Kidney (tissue), 14 donors: ENCODE data around the gene TLE1. TPM values are rescaled to one million over a fixed set of nuclear protein-coding genes. Genes with fewer than 3 reads are reported as not detected.

Experiments
- DNase-seq, 5 donors: peaks; one replicate each; pipeline ENCODE4 v3.0.0-alpha.2; 2013 to 2020
- FAIRE-seq: peaks from 2 replicates; lab custom pipeline; 2012; peaks lifted over from hg19 to GRCh38; lab: Jason Lieb, UNC
- H3K27ac ChIP-seq, 2 donors: one replicate each; pipeline ENCODE4 v1.7.0; 2013; ENCODE audit warnings: low read depth in 2 of 2, low read length in 2 of 2, inconsistent platforms in 1 of 2
- H3K27me3 ChIP-seq: one replicate; pipeline ENCODE4 v1.7.1; 2013; ENCODE audit warnings: low read length, inconsistent platforms; ENCODE audit not compliant: control insufficient read depth, insufficient read depth
- H3K36me3 ChIP-seq, 3 donors: one replicate each; pipeline versions ENCODE4 v1.7.0 to v1.7.1; 2013; ENCODE audit warnings: low read length in 3 of 3, control low read depth in 1 of 3, inconsistent platforms in 1 of 3; ENCODE audit not compliant: insufficient read depth in 3 of 3, control insufficient read depth in 2 of 3
- H3K4me1 ChIP-seq, 3 donors: one replicate each; pipeline versions ENCODE4 v1.7.0 to v1.7.1; 2013; ENCODE audit warnings: low read length in 3 of 3, inconsistent platforms in 1 of 3, low read depth in 1 of 3; ENCODE audit not compliant: control insufficient read depth in 2 of 3, insufficient read depth in 2 of 3
- H3K4me3 ChIP-seq, 3 donors: one replicate each; pipeline versions ENCODE4 v1.7.0 to v1.8.1; 2013; ENCODE audit warnings: low read length in 3 of 3, control low read depth in 1 of 3, inconsistent platforms in 1 of 3
- H3K9ac ChIP-seq, 3 donors: one replicate each; pipeline versions ENCODE4 v1.7.0 to v1.7.1; 2013; ENCODE audit warnings: low read length in 3 of 3, control low read depth in 1 of 3, inconsistent platforms in 1 of 3
- H3K9me3 ChIP-seq, 3 donors: one replicate each; pipeline versions ENCODE4 v1.7.0 to v1.7.1; 2013; ENCODE audit warnings: low read length in 3 of 3, control low read depth in 1 of 3, inconsistent platforms in 1 of 3; ENCODE audit not compliant: control insufficient read depth in 2 of 3, insufficient read depth in 1 of 3
- intact Hi-C: fragments of 100-400 bp; cut with DNase I; formaldehyde crosslinking; loops from one replicate; pipeline ENCODE4 v1.11.1; 2022
- polyA plus RNA-seq: library from polyadenylated mRNA; stranded (reverse); fragments of 350-450 nt; fragmentation: Illumina TruSeq; extraction: RNeasy Lipid Tissue Mini Kit (QIAGEN cat#74804); gene quantifications from one replicate; pipeline ENCODE4 v1.2.3, GENCODE V29; 2014; ENCODE audit warnings: low read depth, low replicate concordance; ENCODE audit not compliant: insufficient read depth
- total RNA-seq: library from RNA; stranded (reverse); fragmentation: NEBNext Ultra II Directional; extraction: Animal tissue kit (Norgen Biotek cat#: 25700); gene quantifications from one replicate; pipeline ENCODE4 v1.2.1, GENCODE V29; 2021
- TF ChIP-seq, protein P1 (sequence below): IDR thresholded peaks from 3 replicates; pipeline ENCODE4 v1.5.1; 2012; ENCODE audit warnings: mild to moderate bottlenecking, moderate library complexity, borderline replicate concordance; ENCODE audit not compliant: insufficient read depth; ENCODE audit errors: extremely low read depth
- donor health status: control.
- donor health status: control.
- donor health status: control.
- donor health status: control.
- donor health status: control.
- donor health status: DM: yes; HTN: yes; CAD: no.
- donor health status: Normal renal cell carcinoma (clear cell type).

TLE1 gene
- total and polyA plus RNA-seq, 2 donors from 2014 or later: 10.8 to 52.5 TPM

GRCh38 chr9:81604306-81605169 lies 84.8 kb downstream of the TLE1 start:
- intact Hi-C loops: no loop called here
- TF ChIP-seq, protein P1, sequence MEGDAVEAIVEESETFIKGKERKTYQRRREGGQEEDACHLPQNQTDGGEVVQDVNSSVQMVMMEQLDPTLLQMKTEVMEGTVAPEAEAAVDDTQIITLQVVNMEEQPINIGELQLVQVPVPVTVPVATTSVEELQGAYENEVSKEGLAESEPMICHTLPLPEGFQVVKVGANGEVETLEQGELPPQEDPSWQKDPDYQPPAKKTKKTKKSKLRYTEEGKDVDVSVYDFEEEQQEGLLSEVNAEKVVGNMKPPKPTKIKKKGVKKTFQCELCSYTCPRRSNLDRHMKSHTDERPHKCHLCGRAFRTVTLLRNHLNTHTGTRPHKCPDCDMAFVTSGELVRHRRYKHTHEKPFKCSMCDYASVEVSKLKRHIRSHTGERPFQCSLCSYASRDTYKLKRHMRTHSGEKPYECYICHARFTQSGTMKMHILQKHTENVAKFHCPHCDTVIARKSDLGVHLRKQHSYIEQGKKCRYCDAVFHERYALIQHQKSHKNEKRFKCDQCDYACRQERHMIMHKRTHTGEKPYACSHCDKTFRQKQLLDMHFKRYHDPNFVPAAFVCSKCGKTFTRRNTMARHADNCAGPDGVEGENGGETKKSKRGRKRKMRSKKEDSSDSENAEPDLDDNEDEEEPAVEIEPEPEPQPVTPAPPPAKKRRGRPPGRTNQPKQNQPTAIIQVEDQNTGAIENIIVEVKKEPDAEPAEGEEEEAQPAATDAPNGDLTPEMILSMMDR: no peak
- no peak overlapping the region for H3K9ac ChIP-seq
- no peaks in the 10 kb centered on the region for H3K9me3 ChIP-seq
- H3K27ac ChIP-seq: no peak overlapping the region
- peaks cover 0 to 4% (median 0%) of the 10 kb centered on the region in 3 donors for H3K36me3 ChIP-seq
- peaks cover 0 to 11% (median 0%) of the 10 kb centered on the region in 3 donors for H3K4me1 ChIP-seq
- no peak overlapping the region for H3K4me3 ChIP-seq
- no peaks in the 10 kb centered on the region for H3K27me3 ChIP-seq
- DNase-seq (no peak), FAIRE-seq (no peak)

DNA sequence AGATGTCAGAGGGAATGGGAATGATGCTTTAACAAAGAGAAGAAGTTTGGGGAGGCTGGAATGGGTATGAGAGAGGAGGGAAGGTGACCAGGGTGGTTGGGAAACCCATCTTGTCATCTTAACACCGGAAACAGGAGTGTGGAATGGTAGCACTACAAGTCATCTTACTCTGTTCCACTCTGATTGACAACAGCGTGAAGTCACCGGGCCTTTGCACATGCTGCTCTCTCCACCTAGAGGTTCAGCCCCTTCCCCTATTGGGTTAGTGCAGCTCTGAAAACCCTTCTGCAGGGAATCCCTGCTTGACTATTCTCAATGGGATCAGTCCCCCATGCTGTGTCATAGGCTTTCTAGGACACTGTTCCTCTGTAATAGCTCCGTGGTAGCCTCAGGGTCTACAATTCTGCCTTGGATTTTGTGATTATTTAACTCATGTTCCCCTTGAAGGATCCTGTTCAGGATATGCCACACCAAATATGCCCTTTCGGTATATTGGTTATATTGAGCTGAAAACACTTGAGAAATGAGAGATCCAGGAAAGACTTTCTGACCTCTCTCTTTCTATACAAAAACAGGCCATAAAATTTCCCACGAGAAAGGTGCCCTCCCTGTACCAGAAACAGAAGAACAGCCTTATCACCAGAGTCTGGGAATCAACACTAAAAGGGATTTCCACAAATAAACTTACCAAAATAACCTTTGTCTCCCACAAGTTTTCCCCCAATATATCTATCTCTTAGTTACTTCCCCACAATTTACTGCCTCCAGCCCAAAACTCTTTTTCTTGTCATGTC lies 86.3 kb downstream of the TLE1 start:
- H3K27ac ChIP-seq: no peak overlapping the region
- DNase-seq: no peak
- peaks cover 0 to 5% (median 0%) of the 10 kb centered on the region in 3 donors for H3K36me3 ChIP-seq
- H3K9ac ChIP-seq: no peak overlapping the region
- H3K9me3 ChIP-seq: no peaks in the 10 kb centered on the region
- peaks cover 0 to 10% (median 0%) of the 10 kb centered on the region in 3 donors for H3K4me1 ChIP-seq
- intact Hi-C loops: no loop called here
- FAIRE-seq: no peak
- no peaks in the 10 kb centered on the region for H3K27me3 ChIP-seq
- no peak overlapping the region for H3K4me3 ChIP-seq
- TF ChIP-seq, protein P1: no peak

GRCh38 chr9:81601639-81602623 lies 87.4 kb downstream of the TLE1 start:
- Histone ChIP-seq H3K36me3 (peaks cover 0 to 5% (median 0%) of the 10 kb centered on the region in 3 donors), H3K27me3 (no peaks in the 10 kb centered on the region), H3K27ac (no peak overlapping the region), H3K9ac (no peak overlapping the region), H3K4me3 (no peak overlapping the region), H3K4me1 (peaks cover 0 to 10% (median 0%) of the 10 kb centered on the region in 3 donors), H3K9me3 (no peaks in the 10 kb centered on the region)
- peak in 1 of 5 donors; percentile 26 for DNase-seq
- TF ChIP-seq, protein P1: no peak
- FAIRE-seq: no peak
- intact Hi-C loops: no loop called here
